ENCODE results near the gene YIPF2.
"Not testable (repeated sequence)": the region's sequence is repeated elsewhere in the genome, so short reads cannot be mapped to it uniquely, and the experiment has no call there.

YIPF2 gene

DNA sequence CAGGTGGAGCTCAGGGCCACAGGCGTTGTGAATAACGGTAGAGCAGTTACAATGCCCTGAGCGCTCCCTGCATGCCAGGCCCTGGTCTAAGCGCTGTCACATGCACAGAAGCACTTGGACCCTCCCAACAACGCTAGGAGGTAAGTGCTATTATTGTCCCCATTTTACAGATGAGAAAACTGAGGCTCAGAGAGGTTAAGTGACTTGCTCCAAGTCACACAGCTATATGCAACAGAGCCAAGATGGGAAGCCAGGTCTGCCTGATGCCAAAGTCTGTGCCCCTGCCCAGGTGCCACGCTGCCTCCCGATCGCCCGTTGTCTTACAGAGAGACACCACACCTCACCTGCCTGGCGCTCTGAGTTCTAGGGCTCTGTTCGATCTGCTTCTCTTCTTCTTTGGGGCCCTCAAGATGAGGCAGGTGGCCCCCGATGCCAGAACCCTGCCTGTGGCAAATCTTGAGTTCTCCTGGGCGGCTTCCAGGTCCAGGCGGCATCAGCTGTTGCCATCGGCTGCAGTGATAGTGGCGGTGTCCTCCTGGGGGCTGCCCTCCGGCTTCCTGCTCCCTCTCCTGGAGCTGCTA is 20.0 kb downstream of the YIPF2 start:
- no peak for DNase-seq (ENCODE audit: low read depth)

GRCh38 chr19:10907925-10908324 is 20.5 kb downstream of the YIPF2 start:
- DNase-seq (ENCODE audit: low read depth): no peak

GRCh38 chr19:10899151-10899653 is 29.2 kb downstream of the YIPF2 start:
- DNase-seq (ENCODE audit: low read depth): no peak

DNA sequence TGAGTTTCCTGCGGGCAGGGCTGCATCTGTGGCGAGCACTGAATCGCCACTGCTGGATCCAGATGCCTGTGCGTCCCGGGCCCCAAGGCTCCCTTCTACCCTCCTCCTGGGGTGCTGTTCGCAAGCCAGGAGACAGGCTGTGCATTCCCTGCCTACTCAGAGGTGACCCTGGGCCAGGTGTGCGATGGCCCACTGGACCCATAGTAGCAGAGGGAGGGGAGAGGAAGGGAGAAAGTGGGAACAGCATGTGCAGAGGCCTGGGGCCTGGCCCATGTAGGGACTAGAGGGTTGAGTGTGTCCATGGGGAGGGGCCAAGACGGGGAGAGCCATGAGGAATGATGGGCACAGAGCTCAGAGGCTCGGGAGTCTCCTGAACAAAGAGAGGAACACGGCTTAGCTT is 29.8 kb downstream of the YIPF2 start:
- no peak for DNase-seq (ENCODE audit: low read depth)

GRCh38 chr19:10896851-10897526 is 31.4 kb downstream of the YIPF2 start:
- DNase-seq (ENCODE audit: low read depth): no peak

DNA sequence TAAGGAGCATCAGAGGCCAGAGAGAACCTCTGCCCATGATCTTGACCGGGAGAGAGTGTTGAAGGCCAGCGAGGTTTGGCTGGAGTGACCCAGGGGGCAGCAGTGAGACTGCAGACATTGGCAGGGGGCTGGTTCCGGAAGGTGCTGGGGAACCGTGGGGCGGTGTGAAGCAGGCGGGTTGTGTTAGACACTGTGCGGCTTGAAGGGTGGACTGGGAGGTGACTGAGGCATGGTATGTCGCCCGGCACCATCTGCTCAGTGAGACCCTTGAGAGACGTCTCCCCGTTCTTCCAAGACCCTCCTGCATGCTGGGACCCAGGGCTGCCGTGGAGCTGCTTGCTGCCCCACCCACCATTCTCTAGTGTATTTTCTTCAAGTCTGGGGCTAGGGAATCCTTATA is 32.5 kb downstream of the YIPF2 start:
- DNase-seq (ENCODE audit: low read depth): no peak

GRCh38 chr19:10895363-10895762 is 33.1 kb downstream of the YIPF2 start:
- DNase-seq (ENCODE audit: low read depth): no peak

DNA sequence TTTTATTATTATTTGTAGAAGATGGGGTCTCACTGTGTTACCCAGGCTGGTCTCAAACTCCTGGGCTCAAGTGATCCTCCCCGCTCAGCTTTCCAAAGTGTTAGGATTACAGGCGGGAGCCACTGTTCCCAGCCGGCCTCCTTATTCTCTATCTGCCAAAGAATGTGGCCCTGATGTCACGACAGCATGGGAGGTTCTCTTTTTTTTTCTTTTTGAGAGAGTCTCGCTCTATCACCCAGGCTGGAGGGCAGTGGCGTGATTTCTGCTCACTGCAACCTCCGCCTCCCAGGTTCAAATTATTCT is 33.6 kb downstream of the YIPF2 start:
- DNase-seq (ENCODE audit: low read depth): no peak

DNA sequence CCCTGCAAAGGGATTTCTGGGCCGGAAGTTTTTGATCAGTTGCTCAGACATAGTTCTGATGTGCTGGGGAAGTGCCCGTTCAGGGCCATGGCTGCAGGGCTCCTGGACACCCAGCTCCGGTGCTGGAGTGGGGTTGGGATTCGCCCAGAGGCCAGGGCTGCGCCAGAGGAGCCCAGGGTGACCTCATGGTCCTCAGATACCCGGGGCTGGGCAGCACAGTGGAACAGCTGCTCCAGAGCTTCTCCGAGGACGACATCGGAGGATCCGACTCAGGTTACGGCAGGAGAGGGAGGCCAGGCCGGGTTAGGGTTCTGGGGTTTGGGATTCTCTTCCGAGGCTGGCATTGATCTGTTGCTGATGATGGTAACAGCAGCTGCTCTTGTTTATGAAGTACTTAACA is 36.2 kb downstream of the YIPF2 start:
- DNase-seq (ENCODE audit: low read depth): no peak

GRCh38 chr19:10891405-10892086 is 36.9 kb downstream of the YIPF2 start:
- DNase-seq (ENCODE audit: low read depth): no peak

DNA sequence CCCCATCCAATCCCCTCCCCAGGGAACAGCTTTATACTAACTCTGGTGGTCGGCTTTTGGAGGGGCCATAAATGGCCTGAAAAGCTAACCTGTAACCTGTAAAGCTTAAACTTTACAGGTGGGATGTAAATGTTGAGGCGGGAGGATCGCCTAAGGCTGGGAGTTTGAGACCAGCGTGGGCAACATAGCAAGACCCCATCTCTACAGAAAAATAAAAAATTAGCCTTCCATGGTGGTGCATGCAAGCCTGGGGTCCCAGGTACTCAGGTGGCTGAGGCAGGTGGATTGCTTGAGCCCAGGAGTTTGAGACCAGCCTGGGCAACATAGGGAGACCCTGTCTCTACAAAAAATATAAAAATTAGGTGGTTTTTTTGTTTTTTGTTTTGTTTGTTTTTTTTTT is 38.6 kb downstream of the YIPF2 start:
- DNase-seq (ENCODE audit: low read depth): no peak

GRCh38 chr19:10888421-10888866 is 40.0 kb downstream of the YIPF2 start:
- no peak for DNase-seq (ENCODE audit: low read depth)

GRCh38 chr19:10887616-10888367 is 40.6 kb downstream of the YIPF2 start:
- no peak for DNase-seq (ENCODE audit: low read depth)

GRCh38 chr19:10885201-10886169 is 43.0 kb downstream of the YIPF2 start:
- no peak for DNase-seq (ENCODE audit: low read depth)

DNA sequence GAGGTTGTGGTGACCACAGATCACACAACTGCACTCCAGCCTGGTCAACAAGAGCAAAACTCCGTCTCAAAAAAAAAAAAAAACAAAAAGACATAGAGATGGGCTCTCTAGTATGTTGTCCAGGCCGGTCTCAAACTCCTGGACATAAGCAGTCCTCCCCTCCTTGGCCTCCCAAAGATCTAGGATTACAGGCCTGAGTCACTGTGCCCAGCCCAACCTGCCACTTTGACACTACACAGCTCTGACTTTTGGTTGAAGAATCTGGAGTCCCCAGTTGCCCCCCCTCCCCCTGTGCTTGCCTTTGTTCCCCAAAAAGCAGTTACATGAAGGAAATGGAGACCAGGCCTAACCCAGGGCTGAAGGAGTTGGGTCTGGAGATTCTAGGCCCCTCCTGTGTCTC is 44.2 kb downstream of the YIPF2 start:
- DNase-seq (ENCODE audit: low read depth): no peak

- DNase-seq (ENCODE audit: low read depth): no peak
These were observed 46.4 kb downstream of the YIPF2 start for GRCh38 chr19:10882108-10882457.

GRCh38 chr19:10881403-10882107 is 46.9 kb downstream of the YIPF2 start:
- no peak for DNase-seq (ENCODE audit: low read depth)

- no peak for DNase-seq (ENCODE audit: low read depth)
These were observed 50.2 kb downstream of the YIPF2 start for GRCh38 chr19:10878253-10878652.

DNA sequence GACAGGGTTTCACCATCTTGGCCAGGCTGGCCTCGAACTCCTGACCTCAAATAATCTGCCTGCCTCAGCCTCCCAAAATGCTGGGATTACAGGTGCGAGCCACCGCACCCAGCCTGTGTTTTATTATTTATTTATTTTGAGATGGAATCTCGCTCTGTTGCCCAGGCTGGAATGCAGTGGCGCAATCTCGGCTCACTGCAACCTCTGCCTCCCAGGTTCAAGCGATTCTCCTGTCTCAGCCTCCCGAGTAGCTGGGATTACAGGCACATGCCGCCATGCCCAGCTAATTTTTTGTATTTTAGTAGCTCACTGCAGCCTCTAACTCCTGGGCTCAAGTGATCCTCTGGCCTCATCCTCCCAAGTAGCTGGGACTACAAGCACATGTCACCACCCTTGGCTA is 50.8 kb downstream of the YIPF2 start:
- not testable (repeated sequence) for DNase-seq (ENCODE audit: low read depth)

GRCh38 chr19:10876459-10877240 is 51.8 kb downstream of the YIPF2 start:
- no peak for DNase-seq (ENCODE audit: low read depth)
